Measurements from ENCODE around the gene RUNX2. TPM values are rescaled to one million over a fixed set of nuclear protein-coding genes. Genes with fewer than 3 reads are reported as not detected.

Gene RUNX2
- polyA plus RNA-seq, 1 donor = 1.1 TPM

DNA sequence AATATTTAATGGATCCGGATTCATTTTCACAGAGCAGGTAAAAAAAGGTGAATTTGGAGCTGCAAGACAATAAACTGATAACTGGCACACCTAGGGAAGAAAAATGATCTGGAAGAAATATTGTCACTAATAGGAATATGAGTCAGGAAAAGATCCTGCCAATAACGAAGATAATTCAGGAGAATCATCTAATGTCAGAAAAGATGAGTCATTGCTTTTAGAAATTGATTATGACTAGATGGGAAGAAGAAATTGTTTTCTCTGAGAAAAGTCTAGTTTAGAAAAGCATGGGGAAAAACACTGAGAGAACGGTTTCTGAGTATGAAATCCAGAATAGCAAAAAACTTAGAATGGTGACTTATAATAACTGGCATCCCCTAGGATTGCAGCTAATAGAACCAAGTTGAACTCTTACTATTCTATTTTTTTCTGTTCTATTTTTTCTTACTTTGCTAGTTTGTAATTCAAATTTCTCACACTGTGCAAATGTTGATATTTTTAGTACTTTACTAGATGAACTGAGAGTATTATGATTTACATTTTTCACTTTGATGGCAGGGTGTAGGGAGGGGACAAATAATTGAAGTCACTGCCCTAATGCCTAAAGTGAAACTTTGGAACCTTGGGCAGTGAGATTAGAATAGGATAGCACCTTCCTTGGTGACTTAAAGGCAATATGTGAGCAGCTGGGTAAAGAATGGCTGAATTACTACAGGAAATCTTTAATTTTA lies 87.8 kb downstream of the RUNX2 start:
- DNase-seq = no peak

DNA sequence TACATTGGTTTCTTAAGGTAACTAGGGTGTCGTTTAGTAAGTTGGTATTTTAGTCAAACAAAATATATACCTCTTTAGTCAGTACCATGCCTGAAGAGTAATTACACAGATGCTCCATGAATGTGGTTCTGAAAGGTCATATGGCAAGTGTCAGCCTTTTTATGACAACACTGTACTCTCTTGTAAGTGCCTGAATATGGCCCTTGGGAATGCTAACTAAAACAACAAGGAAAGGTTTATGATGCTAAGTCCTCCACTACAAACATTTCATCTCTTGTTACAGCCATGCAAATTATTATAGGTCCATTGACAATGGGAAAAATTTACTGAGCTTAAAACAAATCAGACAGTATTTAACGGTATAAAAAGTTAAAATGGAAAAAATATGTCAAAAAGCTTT lies 88.6 kb downstream of the RUNX2 start:
- no peak for DNase-seq

DNA sequence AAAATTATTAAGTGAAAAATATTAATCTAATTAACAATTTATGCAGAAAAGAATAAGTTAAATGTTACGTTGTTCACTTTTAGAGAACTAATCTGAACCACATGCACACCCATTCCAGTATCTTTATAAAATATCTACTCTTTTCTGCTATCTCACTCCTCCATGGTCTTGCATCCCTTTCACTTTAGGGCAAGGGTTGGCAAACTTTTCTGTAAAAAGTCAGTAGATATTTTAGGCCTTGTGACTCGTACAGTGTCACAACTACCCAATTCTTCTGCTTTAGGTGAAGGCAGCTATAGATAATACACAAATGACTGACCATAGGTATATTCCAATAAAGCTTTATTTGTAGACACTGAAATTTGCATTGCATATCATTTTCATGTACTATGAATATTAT lies 89.3 kb downstream of the RUNX2 start:
- DNase-seq = no peak

DNA sequence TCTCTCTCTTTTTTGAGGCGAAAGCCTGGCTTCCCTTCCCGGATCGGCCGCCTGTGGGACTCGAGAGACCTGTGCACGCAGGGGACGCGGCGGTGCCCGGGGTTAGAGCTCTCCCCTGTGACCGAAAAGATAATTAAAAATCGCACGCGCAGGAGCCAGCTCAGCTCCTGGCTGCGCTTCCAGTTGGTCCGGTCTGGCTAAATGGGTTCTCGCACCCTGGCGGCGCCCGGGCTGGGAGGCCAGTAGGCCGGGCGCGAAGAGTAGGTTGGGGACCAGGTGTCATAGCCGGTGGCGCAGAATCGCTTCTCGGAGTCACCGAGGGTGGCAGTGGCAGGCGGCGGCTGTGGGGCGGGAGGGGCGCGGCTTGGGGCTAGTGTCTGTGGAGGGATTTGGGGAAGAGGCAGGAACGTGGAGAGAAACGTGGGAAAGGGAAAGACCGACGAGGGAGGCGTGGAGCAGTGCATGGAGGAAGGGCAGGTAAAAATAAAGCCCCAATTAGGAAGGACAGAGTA lies 91.5 kb downstream of the RUNX2 start:
- no peak for DNase-seq

DNA sequence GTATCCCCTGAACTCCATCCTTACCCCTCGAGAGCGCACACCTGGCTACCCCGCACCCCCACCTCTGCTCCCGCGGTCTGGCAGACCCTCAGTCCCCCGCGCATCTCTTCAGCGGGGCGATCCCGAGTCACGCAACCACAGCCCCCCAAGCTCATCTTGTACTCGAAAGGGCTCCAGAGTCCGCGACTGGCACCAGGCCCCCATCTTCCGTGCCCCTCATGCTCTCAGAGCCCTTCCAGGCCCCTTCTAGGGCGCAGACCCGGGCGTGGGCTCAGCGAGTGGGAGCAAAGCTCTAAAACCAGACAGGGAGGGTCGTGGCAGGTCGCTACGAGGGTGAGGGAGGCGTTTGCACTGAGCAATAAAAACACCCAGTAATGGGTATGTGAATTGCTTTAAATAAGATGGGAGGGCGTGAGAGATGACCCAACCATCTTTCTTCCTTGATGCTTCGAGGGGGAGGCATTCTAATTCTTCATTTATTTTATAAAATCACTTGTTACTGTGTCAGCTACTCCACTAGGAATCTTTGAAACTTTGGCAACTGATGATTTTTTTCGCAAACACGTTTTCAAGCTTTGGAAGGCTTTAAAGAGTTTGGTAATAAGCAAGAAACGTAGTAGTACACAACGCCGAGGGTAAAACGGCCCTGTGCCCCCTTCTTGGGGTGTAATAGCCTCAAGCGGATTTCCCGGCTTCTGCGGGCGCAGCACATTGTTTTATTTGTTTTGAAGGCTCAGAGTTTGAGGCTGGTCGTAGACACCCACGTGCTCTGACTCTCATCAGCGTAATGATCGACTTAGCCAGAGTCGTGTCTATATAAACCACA lies 92.2 kb downstream of the RUNX2 start:
- DNase-seq = no peak

DNA sequence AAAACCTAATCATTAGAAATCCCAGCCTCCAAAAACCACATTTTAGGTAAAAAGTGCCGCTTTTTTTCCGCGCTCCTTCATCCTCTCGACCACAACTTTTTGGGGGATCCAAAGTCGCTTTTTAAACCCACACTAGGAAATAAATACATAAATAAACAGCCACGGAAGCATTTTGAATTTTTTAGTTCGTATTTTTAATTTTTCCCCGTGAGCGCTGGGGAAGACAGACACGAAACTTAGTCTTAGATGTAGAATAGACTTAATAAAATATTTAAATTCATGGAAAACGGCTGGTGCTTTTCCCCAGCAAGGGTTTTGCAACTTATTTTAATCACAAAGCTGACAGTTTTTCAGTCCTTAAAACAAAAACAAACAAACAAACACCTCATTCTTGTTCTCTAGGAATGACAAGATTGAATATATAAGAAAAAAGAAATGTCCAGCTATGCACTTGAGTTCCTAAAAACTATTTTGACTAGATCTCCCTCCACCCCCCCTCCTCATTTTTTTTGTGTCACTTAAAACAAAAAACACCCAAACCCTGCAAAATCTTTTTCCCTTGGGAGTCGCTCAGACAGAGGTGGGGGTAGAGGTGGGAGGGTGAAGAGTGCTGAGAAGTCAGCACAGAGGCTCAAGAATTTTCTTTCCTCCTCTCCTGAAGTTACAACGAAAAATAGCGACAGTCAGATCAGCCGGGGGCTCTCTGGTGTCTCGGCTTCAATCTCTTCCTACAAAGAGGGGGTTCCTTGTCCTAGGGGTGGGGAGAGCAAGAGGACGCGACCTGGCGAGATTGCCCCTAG lies 93.0 kb downstream of the RUNX2 start:
- DNase-seq = no peak

DNA sequence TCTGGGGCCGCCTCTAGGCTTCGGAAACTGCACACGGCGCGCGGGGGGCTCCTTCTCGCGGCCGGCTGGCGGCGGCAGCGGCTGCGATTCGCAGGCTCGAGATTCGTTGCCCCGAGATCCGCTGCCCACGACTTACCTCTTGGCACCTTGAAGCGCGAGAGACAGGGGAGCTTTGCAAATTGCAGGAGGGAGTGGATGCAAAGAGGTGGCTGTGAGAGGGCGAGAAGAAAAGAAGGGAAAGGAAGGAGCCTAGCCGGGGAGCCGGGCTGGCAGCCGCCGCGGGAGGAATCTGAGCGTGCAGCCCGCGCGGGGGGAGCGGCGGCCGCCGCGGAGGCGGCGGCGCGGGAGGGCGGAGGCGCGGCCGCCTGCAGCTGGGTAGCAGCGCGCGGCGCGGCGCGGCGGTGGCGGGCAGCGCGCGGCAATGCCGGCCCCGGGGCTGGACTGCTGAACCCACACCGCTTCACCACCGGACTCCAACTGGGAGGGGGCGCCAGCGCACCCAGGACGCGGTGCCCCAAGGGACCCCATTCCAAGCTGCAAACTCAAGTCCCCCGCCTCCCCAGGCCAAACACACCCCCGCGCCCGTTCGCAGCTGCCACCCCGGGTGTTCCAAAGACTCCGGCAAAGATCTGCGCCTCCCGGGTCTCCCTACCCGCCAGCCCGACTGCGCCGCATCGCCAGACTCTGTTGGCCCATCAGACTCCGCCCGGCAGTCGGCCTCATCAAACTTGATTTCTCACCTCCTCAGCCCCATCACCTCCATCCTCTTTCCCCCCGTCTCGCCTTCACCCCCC lies 93.8 kb downstream of the RUNX2 start:
- DNase-seq = peak; percentile 61

DNA sequence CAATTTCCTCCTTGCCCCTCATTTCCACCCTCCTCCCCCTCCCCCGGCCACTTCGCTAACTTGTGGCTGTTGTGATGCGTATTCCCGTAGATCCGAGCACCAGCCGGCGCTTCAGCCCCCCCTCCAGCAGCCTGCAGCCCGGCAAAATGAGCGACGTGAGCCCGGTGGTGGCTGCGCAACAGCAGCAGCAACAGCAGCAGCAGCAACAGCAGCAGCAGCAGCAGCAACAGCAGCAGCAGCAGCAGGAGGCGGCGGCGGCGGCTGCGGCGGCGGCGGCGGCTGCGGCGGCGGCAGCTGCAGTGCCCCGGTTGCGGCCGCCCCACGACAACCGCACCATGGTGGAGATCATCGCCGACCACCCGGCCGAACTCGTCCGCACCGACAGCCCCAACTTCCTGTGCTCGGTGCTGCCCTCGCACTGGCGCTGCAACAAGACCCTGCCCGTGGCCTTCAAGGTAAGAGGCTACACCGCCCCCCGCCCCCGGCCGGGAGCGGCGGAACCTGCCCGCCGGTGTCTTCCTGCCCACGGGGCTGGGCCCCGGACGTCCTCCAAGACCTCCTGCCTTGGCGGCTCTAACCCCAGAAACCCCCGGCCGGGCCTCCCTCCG lies 94.5 kb downstream of the RUNX2 start:
- no peak for DNase-seq

DNA sequence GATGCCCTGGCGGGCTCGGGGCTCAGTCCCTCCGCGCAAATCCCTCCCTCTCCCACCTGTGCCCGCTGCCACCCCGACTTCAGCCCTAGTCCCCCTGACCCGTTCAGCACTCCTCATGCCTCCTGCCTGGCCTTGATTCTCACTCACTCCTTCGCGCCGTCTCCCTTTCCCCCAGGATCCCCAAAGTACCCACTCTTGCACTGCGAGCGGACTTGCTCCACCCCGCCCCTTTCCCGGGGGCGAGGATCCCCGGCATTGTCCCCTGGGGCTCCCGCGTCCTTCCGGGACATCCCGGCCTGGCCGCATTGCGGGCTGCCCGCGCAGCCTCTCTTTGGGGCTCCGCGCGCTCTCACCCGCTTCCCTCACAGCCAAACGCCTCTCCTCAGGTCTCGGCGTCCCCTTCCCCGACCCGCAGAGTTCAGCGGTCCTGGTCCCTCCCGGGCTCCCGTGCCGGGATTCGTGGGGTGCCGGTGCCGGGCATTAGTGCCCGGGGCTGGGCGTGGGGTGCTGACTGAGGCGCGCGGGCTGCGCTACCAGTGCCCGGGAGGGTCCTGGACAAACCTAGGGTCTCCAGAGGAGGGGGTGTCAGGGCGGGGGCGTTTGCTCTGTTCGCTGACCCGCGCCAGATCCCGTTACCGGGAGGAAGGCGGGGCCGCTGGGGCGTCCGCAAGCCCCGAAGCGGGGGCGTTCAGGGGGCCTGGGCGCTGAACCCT lies 95.1 kb downstream of the RUNX2 start:
- DNase-seq = no peak

DNA sequence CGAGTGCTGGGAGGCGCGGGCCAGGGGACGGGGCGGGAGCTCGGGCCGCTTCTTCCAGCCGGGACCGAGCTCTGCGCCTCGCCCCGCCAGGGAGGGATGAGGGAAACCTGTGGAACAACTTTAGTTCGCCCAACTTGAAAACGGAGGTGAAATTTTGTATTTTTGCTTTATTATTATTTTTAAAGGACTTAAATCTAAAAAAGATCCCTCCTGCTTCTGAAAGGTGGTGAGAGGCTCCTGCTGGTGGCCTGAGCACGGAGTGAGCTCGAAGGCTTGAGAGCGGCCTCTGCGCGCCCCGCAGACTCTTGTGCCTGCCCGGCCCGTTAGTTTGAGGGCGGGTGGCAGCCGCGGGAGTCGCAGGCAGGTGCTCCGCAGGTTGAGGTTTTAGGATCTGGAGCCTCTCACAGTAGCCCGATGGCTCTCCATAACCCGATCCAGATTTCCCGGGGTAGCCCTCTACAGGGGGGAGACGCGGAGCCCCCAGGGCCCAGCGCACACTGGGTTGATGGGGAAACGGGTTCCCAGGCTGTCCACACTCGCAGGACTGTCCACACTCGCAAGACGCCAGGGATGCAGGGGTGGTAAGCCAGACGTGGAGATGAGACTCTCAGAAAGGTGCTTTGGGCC lies 95.8 kb downstream of the RUNX2 start:
- DNase-seq = no peak

DNA sequence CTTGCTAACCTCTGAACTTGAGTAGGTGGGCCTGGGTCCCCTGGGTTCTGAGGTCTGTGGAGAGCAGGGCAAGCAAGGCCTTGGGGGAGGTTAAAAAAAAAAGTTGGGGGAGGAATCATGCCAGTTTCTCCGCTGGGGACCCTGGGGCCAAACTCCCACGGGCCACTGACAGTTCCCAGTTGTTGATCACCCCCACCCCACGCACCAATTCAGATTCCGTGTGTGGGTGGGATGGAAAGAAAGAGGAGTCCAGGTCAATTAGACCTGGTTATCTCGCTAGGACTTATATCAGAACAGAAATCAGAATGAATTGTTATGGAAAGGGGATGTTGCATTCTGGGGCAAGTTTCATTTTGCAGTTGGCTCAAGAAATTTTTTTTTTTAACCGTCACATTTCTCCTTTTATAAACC lies 96.3 kb downstream of the RUNX2 start:
- no peak for DNase-seq

DNA sequence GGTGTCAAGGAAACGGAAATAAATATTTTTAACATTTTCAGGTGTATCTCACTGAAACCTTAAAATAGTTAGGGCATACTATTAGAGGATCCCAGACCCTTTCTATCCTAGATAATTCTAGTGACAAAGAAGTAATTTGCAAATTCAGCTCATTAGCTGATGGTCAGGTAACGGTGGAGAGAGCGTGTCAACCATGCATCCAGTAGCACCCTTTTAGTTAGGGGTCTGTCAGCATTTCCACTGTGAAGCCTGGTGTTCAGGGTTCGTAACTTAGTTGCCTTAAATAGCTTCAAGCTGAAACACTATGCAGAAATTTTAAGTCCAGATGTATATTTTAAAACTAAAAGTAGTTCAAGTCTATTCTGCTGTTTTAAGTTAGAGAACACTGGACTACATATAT lies 98.1 kb downstream of the RUNX2 start:
- no peak for DNase-seq

DNA sequence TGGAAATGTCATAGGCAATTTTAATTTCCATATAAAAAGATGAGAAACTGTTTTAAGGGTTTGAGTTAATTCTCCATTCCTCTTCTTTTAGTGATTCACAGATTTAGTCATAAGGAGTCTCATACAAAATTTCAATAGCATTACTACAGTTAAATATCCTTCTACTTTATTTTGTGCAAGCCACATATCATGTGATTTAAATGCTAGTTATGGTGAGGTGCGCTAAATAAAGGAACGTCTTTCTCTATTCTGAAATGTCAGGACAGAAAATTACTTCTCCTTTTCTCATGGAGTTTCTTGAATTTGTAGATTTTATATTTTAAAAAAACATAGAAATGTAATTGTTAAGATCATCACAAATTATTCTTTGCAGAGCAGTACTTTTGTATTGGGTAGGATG lies 99.6 kb downstream of the RUNX2 start:
- no peak for DNase-seq

DNA sequence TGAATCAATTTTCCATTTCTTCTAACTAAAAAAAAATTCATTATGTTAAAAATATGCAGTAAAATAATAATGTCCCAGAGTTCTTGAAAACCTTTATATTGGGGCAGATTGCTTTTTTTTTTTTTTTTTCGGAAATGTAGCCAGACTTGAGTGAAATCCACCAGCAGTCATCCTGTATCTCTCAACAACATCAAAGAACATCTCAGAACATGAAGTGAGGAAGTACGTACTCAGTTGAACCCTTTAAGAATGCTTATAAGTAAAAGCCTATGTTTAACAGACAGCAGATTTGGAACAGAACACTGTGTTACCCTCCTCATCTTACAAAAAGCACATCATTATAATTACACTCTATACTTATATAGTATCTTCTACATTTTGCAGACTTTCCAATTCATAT lies 100.6 kb downstream of the RUNX2 start:
- no peak for DNase-seq

DNA sequence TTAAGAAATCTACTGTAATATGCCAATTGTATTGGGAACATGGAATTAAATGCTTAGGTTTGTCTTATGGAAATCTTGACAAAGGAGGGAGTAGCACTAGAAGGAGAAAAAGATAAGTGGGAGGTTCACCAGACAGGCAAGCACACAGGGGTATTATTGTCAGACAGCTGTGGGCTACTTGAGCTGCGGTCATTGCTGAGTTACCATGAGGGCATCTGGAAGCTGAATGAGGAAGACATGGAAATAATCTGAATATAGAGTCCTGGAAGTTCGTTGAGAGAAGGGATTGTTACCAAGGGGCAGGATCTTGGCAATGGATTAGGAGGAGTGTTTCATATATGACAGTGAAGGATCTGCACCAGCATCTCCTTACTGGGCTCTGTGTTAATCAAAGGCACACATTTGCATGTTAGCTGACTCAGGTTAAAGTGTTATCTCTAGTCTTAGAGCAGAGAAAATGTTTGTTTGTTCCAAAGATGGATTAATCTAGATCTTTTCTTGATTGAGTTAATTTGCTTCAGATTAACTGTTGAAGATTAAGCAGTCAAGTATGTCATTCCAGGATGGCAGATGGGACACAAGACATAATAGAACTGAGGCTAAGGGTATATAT lies 102.6 kb downstream of the RUNX2 start:
- DNase-seq = no peak

DNA sequence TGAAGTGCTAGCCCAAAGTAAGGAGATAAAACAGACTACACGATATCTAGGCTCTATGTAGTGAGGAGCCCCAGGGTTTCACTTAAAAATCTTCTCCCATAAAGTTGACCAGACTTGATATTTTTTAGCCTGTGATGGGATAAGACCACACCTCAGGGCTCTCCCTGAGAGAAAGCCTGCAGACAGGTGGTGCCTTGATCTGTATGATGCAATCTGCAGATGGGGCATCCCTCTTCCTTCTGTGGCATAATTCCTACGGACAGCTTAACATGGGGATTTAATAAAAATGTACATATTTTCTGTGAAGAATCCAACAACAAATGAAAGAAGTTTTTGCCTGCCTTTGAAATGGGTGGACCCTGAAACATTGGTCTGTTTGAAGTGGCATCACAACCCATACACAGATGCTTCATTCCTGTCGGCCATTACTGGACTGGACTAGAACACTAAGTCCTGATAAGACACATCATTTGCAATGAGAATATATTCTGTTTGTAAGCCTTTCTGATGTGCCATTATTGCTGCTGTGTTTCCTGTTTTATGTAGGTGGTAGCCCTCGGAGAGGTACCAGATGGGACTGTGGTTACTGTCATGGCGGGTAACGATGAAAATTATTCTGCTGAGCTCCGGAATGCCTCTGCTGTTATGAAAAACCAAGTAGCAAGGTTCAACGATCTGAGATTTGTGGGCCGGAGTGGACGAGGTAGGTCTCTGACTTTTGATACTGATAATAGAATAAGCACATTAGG lies 103.4 kb downstream of the RUNX2 start:
- DNase-seq = no peak

DNA sequence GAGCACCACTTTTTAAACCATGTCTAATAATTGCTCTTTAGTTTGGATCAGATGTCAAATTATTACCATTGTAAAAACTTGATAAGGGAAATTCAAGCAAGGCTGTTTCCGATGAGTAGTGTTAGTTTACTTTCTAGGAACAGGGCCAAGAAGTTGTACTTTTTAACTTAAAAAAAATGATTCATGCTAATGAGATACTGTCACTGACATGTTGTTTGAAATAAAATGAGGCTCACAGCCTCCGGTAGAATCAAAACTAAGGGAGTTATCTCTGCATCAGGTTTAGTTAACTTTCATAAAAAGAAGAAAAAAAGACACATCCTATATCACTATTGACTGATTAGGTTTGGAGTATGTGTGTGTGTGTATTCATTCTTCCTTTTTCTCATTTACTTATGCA lies 104.8 kb downstream of the RUNX2 start:
- no peak for DNase-seq

DNA sequence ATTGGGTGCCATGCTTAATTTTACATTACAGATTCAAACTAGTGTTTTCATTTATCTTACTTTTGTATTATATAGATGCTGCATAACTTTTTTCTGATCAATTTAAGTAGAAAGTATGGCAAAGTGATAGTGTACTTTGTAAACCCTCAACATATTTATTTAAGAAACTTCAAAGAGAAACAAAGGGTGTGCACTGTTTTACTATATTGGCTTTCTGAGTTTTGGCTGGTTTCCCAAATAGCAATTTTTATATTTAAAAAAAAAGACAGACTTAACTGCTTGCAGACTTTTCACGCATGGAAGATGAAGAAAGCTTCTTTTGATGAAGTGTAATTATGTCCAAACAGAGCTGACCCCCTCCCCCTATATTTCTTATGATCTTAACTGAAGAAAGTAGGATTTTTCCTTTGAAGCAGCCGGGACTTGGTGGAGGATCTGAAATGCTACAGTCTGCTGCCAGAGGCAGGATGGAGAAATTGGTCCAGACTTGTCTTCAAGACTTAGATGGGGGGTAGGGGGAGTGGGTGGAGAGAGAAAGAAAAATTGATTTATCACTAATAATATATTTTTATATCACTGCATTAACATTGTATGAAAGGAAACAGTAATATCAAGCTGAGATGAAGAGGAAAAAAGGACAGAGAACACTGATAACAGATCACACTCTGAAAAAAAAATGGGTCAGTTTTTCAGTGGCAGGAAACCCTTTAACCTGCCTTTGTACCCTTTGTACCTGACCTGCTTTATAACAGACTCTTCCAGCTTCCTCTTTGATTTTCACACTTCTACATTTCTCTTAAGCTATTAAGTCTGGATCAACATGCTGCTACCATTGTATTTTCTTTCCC lies 105.6 kb downstream of the RUNX2 start:
- DNase-seq = no peak

DNA sequence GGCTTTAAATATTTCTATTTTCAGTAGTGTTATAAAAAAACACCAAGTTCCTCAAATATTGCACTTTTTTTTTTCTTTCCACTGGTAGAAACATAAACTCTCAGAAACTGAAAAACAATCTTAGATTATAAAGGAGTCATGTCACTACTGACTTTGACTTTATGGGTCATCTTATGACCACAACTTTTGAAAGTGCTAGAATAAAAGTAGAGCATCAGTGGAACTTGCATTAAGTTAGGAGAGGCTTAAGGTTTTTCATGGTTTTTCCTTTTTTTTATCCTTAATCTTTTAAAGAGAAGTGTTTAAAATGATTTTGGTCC lies 106.2 kb downstream of the RUNX2 start:
- no peak for DNase-seq

Data from hindlimb muscle (tissue), 1 donor.